ENCODE results near the gene CYB561D1. TPM values are rescaled to one million over a fixed set of nuclear protein-coding genes. Genes with fewer than 3 reads are reported as not detected.

The CYB561D1 gene
- total and polyA plus RNA-seq, 2 of the 13 experiments (the other 11 are each of a cell fraction or from before 2014, with no cell fraction given) = 3.9 to 4.1 TPM

DNA sequence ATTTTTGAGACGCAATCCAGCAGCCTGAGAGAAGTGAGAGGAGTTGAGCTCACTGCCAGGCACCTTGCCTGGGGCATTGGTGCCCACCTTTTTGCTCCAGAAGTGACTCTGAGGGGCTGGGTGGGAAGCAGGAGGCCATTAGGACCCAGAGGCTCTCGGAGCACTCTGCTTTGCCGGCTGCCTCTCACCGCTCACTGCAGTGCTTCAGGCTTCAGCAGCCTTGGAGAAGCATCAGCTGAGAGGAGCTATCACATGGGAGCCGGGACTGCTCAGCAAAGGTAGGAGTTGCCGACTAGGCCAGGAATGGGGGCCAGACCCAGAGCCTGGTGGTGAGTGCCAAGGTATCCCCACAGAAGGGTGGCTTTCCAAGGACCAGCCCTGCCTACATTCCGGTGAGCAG lies 45.8 kb downstream of the CYB561D1 start, which contains the start of gene GPR61:
GPR61 (plus strand) TSS at position 197 of the 400 bp plus-strand sequence. CDS start 3,151 bp downstream, outside the sequence.
- WGBS (ENCODE audit: low lambda C conversion rate) = 18% methylated on average over 4 of the region's 7 CpGs
- FAIRE-seq = no peak

DNA sequence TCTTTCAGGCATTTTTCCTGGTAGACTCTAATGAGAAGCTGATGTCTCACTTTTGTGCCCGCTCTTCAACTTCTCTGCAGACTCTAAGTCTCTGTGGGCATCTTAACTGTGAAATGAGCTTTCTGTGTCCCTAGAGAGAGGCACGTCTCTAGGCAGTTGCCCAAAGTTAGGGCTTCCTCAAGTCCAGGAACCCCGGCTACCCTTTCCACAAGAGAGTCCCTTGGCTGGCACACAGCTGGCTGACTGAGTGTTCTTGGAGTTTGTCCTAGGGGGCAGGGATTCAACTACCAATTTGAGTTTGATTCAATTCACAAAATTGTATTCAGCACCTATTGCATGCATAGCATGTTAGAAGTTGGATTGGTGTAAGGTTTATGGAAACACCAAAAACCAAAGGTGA lies 47.2 kb downstream of the CYB561D1 start:
- no peaks in the 10 kb centered on the region for H3K79me2 ChIP-seq (ENCODE audit: insufficient read depth, low read length)
- no peaks in the 10 kb centered on the region for H3K36me3 ChIP-seq (replicated peaks in 1 of 2; ENCODE audit: control insufficient read depth in 1 of 2, insufficient read depth in 2 of 2, low read length in 2 of 2)
- BruUV-seq (replicated peaks) = no TSS peak
- no peak for DNase-seq (ENCODE audit: low spot score)
- no peak overlapping the region for H3K27ac ChIP-seq (ENCODE audit: extremely low read length, insufficient read depth, low read length)
- no peak overlapping the region for H2AFZ ChIP-seq (ENCODE audit: low read length)
- no peak overlapping the region for H3K4me3 ChIP-seq (replicated peaks in 1 of 3; ENCODE audit: insufficient read depth in 1 of 3, low read depth in 2 of 3, low read length in 3 of 3)
- ChIA-PET POLR2A (no interaction called here), CTCF (ENCODE audit: low intra/inter-chr PET ratio, low total read pairs) (no interaction called here)
- no peaks in the 10 kb centered on the region for H4K20me1 ChIP-seq (ENCODE audit: insufficient read depth, low read length)
- 35% methylated on average over 3 of the region's 3 CpGs for WGBS (ENCODE audit: low lambda C conversion rate)
- H3K9me3 ChIP-seq (ENCODE audit: low read length) = no peaks in the 10 kb centered on the region
- no peak overlapping the region for H3K4me2 ChIP-seq (ENCODE audit: low read depth, low read length)
- peaks cover 38% of the 10 kb centered on the region for H3K4me1 ChIP-seq (ENCODE audit: insufficient read depth, low read length)
- FAIRE-seq = no peak
- ATAC-seq = no peak
- intact Hi-C loops (cut with micrococcal nuclease; ENCODE audit: unreplicated experiment) = loop anchor here (10.0 kb wide), 1 partner anchor 444 kb away; the partner anchor contains the start of gene AHCYL1
- H3K9ac ChIP-seq (ENCODE audit: insufficient read depth, low read depth, low read length) = no peak overlapping the region
- H3K27me3 ChIP-seq (ENCODE audit: control insufficient read depth in 1 of 2, insufficient read depth in 2 of 2, low read length in 2 of 2) = peaks cover 7 to 21% of the 10 kb centered on the region in 2 experiments; a peak in 3 of 5 replicates
- in situ Hi-C loops (cut with HindIII; ENCODE audit: extremely low pct_ligation_motif_present, low pct_unique_long_range_greater_than_20kb) = loop anchor here (10.0 kb wide), 1 partner anchor 174 kb away; the partner anchor contains the start of gene GSTM5
- TF ChIP-seq HNF4A (CRISPR knock-in tag; IDR thresholded peaks at IDR 0.05) = no peak
- TF ChIP-seq, protein P1, sequence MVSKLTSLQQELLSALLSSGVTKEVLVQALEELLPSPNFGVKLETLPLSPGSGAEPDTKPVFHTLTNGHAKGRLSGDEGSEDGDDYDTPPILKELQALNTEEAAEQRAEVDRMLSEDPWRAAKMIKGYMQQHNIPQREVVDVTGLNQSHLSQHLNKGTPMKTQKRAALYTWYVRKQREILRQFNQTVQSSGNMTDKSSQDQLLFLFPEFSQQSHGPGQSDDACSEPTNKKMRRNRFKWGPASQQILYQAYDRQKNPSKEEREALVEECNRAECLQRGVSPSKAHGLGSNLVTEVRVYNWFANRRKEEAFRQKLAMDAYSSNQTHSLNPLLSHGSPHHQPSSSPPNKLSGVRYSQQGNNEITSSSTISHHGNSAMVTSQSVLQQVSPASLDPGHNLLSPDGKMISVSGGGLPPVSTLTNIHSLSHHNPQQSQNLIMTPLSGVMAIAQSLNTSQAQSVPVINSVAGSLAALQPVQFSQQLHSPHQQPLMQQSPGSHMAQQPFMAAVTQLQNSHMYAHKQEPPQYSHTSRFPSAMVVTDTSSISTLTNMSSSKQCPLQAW (CRISPR knock-in tag; IDR thresholded peaks at IDR 0.05) = no peak
- TF ChIP-seq FOXA3 (CRISPR knock-in tag; IDR thresholded peaks at IDR 0.05) = no peak
- TF ChIP-seq XRCC5 (optimal IDR thresholded peaks at IDR 0.05; ENCODE audit: low read length) = no peak
- no peak for TF ChIP-seq JDP2 (CRISPR knock-in tag; IDR thresholded peaks at IDR 0.05; ENCODE audit: borderline replicate concordance)

More for the DNA sequence above, 45.8 kb downstream of the CYB561D1 start, which contains the start of gene GPR61:
- POLR2A ChIA-PET = interaction anchor here (2.1 kb wide), 1 partner anchor 9 kb away, joined by 6 read pairs; the partner anchor contains the start of gene GNAI3
- Histone ChIP-seq H3K9me3 (ENCODE audit: low read length) (no peaks in the 10 kb centered on the region), H3K4me2 (ENCODE audit: low read depth, low read length) (no peak within 1 kb of the TSS), H3K4me1 (ENCODE audit: insufficient read depth, low read length) (peaks cover 31% of the 10 kb centered on the region), H3K9ac (ENCODE audit: insufficient read depth, low read depth, low read length) (no peak within 1 kb of the TSS), H3K27me3 (ENCODE audit: control insufficient read depth in 1 of 2, insufficient read depth in 2 of 2, low read length in 2 of 2) (peaks cover 9 to 21% of the 10 kb centered on the region in 2 experiments; a peak in 3 of 5 replicates), H3K4me3 (replicated peaks in 1 of 3; ENCODE audit: insufficient read depth in 1 of 3, low read depth in 2 of 3, low read length in 3 of 3) (no peak within 1 kb of the TSS), H4K20me1 (ENCODE audit: insufficient read depth, low read length) (no peaks in the 10 kb centered on the region), H3K27ac (ENCODE audit: extremely low read length, insufficient read depth, low read length) (no peak within 1 kb of the TSS), H3K36me3 (replicated peaks in 1 of 2; ENCODE audit: control insufficient read depth in 1 of 2, insufficient read depth in 2 of 2, low read length in 2 of 2) (no peaks in the 10 kb centered on the region), H3K79me2 (ENCODE audit: insufficient read depth, low read length) (no peaks in the 10 kb centered on the region), H2AFZ (ENCODE audit: low read length) (no peak within 1 kb of the TSS)
- ATAC-seq = 0 out of 3 replicates have a peak, but pooled peaks have one; percentile 12
- TF ChIP-seq, protein P2, sequence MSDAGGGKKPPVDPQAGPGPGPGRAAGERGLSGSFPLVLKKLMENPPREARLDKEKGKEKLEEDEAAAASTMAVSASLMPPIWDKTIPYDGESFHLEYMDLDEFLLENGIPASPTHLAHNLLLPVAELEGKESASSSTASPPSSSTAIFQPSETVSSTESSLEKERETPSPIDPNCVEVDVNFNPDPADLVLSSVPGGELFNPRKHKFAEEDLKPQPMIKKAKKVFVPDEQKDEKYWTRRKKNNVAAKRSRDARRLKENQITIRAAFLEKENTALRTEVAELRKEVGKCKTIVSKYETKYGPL (CRISPR knock-in tag; IDR thresholded peaks at IDR 0.05) = no peak
- TF ChIP-seq TAF1 (CRISPR knock-in tag; IDR thresholded peaks at IDR 0.05) (no peak), DNMT1 (CRISPR knock-in tag; IDR thresholded peaks at IDR 0.05) (no peak)
- TF ChIP-seq, protein P3, sequence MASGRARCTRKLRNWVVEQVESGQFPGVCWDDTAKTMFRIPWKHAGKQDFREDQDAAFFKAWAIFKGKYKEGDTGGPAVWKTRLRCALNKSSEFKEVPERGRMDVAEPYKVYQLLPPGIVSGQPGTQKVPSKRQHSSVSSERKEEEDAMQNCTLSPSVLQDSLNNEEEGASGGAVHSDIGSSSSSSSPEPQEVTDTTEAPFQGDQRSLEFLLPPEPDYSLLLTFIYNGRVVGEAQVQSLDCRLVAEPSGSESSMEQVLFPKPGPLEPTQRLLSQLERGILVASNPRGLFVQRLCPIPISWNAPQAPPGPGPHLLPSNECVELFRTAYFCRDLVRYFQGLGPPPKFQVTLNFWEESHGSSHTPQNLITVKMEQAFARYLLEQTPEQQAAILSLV (CRISPR knock-in tag; IDR thresholded peaks at IDR 0.05; ENCODE audit: borderline replicate concordance) = no peak
- no TSS peak for BruUV-seq (replicated peaks)
- intact Hi-C loops (cut with micrococcal nuclease; ENCODE audit: unreplicated experiment) (loop anchor here (10.0 kb wide), 1 partner anchor 445 kb away; the partner anchor contains the start of gene AHCYL1), in situ Hi-C loops (cut with HindIII; ENCODE audit: extremely low pct_ligation_motif_present, low pct_unique_long_range_greater_than_20kb) (loop anchor here (10.0 kb wide), 2 partner anchors 175 to 275 kb away; partner anchors contain the start of gene GSTM5)
- no peak for DNase-seq (ENCODE audit: low spot score)
- CTCF ChIA-PET (ENCODE audit: low intra/inter-chr PET ratio, low total read pairs) = no interaction called here
